GM20431 (cell line): Measurements from ENCODE around the gene JMJD1C.
"Not testable (repeated sequence)": the region's sequence is repeated elsewhere in the genome, so short reads cannot be mapped to it uniquely, and the experiment has no call there.

ENCODE experiments used
- in situ Hi-C: fragments of 300-500 bp; cut with MseI, MboI; formaldehyde crosslinking; loops from one replicate; pipeline ENCODE4 v1.15.0; 2020; ENCODE audit warnings: low sequenced_read_pairs; ENCODE audit not compliant: unreplicated experiment

Gene JMJD1C

DNA sequence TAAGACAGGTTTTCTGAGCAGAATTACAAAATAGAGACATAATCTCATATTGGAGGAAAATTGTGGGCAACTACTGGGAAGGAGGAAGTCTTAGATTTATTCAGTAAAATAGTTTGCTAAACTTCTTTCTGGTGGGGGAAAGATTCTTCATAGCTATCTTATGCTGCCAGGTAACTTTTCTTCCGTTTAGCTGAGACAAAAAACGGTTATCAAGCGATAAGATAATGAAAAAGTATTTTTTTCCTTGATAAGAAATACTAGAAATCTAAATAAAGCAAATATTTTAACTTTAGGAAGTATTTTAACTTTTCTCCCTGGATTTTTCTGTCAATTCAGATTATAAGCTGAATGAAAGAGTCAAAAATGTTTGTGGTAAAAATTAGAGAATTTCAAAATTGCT is 52.3 kb downstream of the JMJD1C start:
- in situ Hi-C loops, result no loop called here

DNA sequence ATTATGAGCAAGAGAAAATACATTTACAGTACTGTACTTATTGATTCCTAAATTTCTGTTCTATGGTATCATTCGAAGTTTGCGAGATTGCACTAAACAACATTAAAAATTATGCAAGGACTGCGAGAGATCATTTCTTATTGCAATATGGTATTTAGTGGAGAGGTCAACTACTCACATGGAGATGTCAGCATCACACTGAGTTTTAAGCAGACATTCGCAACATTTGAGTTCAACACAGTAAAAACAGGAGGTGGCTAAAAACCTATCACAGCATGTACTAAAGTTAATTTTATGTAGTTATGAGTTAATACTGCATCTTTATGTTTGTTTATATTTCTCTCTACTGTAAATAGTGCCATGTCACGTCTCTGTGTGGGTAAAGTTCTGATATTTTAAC is 53.5 kb downstream of the JMJD1C start:
- in situ Hi-C loops, result no loop called here

DNA sequence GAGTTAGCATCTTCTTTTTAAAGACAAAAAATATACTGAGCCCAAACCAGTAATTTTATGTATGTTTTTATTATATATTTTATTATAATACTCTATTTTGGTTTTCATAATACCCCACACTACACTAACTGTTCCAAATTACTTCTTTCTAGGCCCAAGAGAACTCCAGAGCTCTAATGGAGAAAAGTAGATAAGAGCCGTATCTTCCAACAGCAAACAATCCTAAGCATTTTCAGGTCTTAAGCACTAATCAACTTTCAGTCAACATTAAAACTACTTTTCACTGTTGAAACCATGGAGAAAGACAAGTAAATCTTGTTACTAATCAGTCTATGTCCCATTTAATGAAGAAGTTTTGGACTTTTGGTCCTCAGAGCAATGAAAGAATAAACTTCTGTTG is 55.1 kb downstream of the JMJD1C start:
- in situ Hi-C loops, result no loop called here

DNA sequence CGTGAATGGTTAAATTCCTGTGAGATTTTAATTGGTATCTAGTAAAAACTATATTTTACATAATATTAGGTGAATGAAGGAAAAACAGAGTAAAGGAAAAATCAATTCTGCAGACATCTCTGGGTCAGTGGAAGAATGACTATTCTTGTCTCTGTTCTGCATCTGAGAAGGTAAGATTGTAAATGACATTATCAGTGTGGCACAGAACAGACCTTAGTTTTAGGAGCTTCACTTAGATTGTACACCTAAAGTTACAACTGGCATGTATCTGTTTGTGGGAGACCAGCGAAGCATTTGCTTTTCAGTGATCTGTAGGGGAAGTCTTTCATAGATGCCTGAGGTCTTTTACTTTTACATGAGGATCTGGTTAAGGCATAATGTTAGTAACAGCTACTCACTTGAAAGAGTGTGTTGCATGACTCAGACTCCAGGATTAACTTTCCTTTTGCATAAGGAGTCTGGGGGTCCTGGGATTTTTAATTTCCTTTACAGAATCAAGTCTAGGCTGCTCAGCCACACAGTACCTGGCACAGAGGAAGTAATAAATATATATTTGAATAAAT is 56.2 kb downstream of the JMJD1C start:
- in situ Hi-C loops, result no loop called here

DNA sequence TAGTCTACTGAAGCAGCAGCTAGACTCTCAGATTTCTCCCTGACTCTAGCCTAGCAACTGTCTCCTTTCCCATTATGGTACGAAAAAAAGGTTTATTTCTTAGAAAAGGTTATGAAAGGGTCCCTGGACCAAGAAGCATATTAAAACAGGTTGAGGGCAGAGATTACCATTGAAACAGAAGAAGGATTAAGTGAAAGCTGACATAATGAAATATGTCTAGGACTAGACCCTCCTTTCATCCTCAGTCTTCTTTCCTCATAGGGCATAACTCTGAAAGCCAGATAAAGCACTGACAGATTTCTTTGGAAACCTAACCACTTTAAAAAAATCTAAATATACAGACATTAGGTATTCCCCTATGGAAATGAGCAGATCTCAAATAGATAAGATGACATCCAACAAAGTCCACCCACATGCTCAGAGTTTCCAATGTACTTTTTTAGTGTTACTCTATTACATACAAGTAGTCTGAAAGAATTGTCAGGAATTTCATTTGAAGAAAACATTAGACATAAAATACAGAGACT is 58.6 kb downstream of the JMJD1C start:
- in situ Hi-C loops, result no loop called here

DNA sequence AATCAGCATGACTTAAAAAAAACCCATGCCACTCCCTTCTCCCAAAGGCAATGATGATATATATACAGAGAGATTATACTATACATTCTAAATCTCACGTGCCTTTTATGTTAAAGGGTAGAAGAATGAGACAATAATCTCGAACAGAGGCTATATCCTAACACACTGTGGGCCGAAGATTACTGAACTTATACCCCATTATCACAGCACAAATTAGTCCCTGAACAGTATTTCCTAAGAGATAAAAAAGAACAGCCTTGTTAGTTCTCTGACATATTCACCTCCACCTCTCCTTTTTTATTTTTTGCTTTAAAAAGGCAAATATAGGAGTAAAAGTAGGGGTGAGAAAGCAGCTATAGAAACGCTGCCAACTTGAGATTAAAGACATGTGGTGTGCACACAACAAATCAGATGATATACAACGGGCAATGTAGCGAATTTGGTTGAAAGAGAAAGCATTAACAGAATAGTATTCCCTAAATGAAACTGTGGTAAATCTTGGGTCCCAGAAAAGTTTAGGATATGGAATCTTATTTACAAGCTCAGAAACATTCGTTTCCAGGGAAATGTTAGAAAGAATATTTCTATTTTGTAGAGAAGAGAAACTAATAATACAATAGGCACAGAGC is 69.5 kb downstream of the JMJD1C start:
- in situ Hi-C loops, result no loop called here

DNA sequence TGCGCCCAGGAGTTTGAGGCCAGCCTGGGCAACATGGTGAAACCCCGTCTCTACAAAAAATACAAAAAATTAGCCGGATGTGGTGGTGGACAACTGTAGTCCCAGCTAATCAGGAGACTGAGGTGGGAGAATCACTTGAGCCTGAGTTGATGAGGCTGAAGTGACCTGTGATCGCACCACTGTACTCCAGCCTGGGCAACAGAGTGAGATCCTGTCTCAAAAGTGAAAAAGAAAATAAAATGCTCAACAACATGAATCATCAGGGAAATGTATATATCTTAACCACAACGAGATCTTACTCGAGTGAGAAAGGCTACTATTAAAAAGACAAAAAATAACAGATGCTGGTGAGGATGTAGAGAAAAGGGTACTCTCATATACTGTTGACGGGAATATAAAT is 72.7 kb downstream of the JMJD1C start:
- in situ Hi-C loops, result no loop called here

DNA sequence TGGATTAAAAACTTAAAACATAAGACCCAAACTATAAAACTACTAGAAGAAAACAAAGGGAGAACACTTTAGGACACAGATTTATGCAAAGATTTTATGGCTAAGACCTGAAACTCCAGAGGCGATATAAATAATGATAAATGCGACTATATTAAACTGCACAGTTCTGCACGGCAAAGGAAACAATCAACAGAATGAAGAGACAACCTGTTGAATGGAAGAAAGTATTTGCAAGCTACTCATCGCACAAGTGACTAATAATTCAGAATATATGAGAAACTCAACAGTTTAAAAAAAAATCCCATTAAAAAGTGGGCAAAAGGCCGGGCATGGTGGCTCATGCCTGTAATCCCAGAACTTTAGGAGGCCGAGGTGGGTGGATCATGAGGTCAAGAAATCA is 73.6 kb downstream of the JMJD1C start:
- in situ Hi-C loops, result no loop called here

DNA sequence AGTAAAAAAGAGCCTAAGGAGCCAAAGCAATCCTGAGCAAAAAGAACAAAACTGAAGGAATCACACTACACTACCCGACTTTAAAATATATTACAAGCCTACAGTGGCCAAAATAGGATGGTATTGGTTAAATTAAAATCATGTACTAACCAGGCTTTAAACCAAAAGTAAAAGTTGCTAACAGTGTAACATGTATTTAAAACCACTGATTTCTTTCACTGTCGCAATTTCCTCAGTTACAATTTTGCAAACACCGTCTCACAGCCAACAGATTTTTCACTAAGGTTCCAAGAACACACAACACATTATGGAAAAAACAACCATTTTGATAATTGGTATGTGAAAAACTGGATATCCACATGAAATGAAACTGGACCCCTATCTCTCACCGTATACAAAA is 74.0 kb downstream of the JMJD1C start:
- in situ Hi-C loops, result no loop called here

DNA sequence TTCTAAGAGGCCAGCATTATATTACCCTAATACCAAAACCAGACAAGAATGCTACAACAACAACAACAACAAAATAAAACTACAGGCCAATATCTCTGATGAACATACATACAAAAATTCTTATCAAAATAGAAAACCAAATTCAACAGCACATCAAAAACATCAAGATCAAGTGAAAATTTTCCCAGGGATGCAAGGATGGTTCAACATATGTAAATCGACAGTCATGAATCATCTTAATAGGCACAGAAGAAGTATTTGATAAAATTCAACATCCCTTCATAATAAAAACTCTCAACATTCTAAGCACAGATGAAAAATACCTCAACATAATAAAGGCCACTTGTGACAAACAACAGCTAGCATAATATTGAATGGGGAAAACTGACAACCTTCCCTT is 75.3 kb downstream of the JMJD1C start:
- in situ Hi-C loops, result no loop called here

DNA sequence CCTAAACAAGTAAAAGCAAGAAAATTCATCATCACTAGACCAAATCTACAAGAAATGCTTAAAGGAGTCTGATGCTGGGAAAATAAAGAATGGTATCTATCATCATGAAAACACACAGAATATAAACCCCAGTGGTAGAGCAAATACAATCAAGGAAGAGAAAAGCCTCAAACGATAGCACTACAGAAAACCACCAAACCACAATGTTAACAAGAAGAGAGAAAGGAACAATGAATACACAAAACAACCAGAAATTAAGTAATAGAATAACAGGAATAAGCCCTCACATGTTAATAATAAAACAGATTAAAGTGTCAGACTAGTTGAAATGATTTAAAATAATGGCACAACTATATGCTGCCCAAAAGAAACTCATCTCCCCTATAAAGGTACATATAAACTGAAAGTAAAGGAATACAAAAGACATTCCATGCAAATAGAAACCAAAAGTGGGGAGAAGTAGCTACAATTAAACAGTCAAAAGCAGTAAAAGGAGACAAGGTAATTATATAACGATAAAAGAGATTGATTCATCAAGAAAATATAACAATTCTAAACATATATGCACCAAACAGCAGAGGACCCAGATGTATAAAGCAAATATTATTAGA is 77.3 kb downstream of the JMJD1C start:
- in situ Hi-C loops, result no loop called here

DNA sequence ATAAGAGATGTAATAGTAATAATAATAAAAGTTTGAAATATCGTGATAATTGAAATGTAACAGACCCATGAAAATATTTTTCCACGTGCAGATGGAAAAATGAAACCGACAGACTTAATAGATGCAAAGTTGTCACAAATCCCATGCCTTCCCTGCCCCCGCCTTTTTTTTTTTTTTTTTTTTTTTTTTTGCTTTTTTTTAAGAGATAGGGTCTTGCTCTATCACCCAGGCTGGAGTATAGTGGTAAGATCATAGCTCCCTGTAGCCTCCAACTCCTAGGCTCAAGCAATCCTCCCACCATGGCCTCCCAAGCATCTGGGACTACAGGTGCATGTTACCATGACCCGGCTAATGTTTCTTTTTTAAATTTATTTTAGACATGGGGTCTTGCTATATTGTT is 80.5 kb downstream of the JMJD1C start:
- in situ Hi-C loops, result no loop called here

DNA sequence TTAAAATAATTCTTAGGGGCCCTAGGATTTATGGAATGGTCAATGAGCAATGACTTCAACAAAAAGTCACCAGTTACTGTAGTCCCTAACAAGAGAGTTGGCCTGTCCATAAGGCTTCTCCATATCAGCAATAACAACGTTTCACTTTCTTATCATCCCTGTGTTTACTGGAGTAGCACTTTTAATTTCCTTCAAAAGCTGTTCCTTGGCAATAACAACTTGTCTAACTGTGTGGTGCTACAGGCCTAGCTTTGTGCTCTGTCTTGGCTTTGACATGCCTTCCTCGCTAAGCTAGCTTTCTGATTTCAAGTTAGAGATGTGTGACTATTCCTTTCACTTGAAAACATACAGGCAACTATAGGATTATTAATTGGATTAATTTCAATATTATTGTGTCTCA is 81.1 kb downstream of the JMJD1C start:
- in situ Hi-C loops, result no loop called here

DNA sequence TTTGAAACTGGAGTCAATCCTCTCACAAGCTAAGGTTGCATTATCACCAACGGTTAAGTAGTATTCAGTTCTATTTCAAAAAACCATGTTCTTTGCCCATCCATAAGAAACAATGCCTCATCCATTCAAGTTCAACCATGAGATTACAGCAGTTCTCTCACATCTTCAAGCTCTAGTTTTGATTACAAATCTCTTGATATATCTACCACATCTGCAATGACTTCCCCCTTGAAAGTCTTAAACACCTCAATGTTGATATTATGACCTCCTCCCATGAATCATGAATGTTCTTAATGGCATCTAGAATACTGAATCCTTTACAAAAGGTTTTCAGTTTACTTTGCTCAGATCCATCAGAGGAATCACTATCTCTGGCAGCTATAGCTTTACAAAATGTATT is 81.8 kb downstream of the JMJD1C start:
- in situ Hi-C loops, result no loop called here

DNA sequence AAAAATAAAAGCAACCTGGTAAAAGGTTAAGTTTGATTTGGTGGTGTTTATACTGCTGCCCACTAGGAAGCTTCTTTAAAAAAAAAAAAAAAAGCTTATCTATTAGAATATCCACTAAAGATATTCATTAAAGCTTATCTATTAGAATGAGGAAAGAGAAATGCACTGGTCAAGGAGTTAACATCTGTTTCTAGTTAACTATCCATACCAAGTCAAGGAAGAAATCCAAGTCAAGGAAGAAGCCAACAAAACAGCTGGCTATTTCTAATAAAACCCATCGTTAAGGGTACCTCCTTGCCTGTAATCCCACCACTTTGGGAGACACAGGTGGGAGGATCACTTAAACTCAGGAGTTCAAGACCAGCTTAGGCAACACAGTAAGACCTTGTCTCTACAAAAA is 82.6 kb downstream of the JMJD1C start:
- in situ Hi-C loops, result no loop called here

DNA sequence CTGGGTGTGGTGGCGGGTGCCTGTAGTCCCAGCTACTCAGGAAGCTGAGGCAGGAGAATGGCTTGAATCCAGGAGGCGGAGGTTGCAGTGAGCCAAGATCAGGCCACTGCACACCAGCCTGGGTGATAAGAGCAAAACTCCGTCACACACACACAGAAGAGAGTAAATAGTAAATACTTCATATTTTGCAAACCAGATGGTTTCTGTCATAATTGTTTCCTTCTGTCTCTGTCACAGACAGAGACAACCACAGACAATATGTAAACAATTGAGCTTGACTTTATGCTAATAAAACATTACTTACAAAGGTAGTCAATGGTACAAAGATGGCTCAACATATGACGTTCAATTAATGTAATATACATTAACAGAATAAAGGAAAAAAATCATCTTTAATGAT is 83.7 kb downstream of the JMJD1C start:
- in situ Hi-C loops, result no loop called here

DNA sequence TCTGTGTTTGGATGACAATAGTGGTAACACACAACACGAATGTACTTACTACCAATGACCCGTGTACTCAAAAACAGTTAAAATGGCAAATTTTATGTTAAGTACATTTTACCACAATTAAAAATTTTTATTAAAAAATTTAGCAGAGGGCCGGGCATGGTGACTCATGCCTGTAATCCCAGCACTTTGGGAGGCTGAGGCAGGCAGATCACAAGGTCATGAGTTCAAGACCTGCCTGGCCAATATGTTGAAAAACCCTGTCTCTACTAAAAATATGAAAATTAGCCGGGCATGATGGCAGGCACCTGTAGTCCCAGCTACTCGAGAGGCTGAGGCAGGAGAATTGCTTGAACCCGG is 88.5 kb downstream of the JMJD1C start:
- in situ Hi-C loops, result not testable (repeated sequence)

DNA sequence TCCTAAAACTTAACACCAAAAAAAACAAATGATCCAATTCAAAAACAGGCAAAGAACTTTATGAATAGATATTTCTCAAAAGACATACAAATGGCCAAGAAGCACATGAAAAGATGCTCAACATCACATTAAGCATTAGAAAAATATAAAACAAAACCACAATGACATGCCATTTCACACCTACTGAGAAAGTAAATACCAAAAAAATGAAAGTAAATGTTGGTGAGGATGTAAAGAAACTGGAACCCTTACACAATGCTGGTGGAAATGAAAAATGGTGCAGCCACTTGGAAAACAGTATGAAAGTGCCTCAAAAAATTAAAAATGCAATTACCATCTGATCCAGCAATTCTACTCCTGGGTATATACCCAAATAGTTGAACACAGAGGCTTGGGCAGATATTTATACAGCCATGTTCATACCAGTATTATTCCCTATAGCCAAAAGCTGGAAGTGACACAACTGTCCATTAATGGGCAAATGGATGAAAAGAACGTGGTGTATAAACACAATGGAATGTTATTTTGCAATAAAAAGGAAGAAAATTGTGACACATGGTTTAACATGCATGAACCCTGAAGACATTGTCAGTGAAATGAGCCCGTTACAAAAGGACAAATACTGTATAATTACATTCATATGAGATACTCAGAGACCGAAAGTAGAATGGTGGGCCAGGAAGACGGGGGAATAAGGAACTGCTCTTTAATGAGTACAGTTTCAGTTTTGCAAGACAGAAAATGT is 89.0 kb downstream of the JMJD1C start:
- in situ Hi-C loops, result no loop called here

DNA sequence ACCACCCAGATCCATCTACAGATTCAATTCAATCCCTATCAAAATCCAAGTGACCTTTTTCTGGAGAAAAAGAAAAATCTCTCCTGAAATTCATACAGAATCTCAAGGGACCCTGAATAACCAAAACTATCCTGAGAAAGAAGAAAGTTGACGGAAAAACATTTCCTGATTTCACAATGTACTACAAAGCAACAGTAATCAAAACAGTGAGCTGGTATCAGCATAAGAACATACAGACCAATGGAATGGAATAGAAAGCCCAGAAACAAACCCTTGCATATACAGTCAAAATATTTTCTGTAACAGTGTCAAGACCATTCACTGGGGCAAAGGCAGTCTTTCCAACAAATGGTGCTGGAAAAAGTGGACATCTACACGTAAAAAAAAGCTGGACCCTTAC is 89.9 kb downstream of the JMJD1C start:
- in situ Hi-C loops, result no loop called here

DNA sequence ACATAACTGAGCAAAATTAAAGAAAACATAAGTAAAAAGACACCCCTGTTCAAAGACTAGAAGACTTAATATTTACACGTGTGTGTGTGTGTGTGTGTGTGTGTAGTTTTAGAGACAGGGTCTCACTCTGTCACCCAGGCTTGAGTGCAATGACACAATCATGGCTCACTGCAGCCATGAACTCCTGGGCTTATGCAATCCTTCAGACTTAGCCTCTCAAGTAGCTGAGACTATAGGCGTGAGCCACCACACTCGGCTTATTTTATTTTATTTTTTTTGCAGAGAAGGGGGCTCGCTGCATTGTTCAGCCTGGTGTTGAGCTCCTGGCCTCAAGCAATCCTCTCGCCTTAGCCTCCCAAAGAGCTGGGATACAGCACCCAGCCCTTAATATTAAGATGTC is 90.3 kb downstream of the JMJD1C start:
- in situ Hi-C loops, result no loop called here

DNA sequence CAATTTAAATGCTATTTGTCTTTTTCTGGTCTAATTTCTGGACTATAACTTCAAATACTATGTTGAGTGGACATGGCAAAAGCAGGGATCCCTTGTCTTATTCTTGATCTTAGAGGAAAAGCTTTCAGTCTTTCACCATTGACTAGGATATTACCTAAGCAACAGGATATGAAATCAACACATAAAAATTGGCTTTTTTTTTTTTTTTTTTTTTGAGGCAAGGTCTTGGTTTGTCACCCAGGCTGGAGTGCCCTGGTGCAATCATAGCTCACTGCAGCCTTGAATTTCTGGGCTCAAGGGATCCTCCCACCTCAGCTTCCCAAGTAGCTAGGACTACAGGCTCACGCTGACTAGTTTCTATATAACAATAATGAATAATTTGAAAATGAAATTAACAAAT is 90.8 kb downstream of the JMJD1C start:
- in situ Hi-C loops, result no loop called here
